ENCODE data around the gene CFL1. TPM values are rescaled to one million over a fixed set of nuclear protein-coding genes. Genes with fewer than 3 reads are reported as not detected.

Gene CFL1
- total RNA-seq, 1 donor from 2014 or later = 353 TPM

Other genes starting within 250 kb of the CFL1 start
- 12.0 TPM for gene MAP3K11, start 244.0 kb downstream of the CFL1 start, total RNA-seq (ENCODE audit: insufficient read depth, low replicate concordance)
- 7.2 TPM for gene PCNX3, start 242.4 kb downstream of the CFL1 start, total RNA-seq (ENCODE audit: insufficient read depth, low replicate concordance)
- gene SIPA1, start 220.1 kb downstream of the CFL1 start, total RNA-seq (ENCODE audit: insufficient read depth, low replicate concordance) = 23.8 TPM
- 7.7 TPM for gene RELA, start 195.3 kb downstream of the CFL1 start, total RNA-seq (ENCODE audit: insufficient read depth, low replicate concordance)
- gene KAT5, start 145.9 kb downstream of the CFL1 start, total RNA-seq (ENCODE audit: insufficient read depth, low replicate concordance) = 51.8 TPM
- 50.3 TPM for gene RNASEH2C, start 137.4 kb downstream of the CFL1 start, total RNA-seq (ENCODE audit: insufficient read depth, low replicate concordance)
- gene AP5B1, start 77.2 kb downstream of the CFL1 start, total RNA-seq (ENCODE audit: insufficient read depth, low replicate concordance) = 9.6 TPM
- gene OVOL1, start 71.1 kb downstream of the CFL1 start, total RNA-seq (ENCODE audit: insufficient read depth, low replicate concordance) = 1.4 TPM
- gene SNX32, start 24.2 kb downstream of the CFL1 start, total RNA-seq (ENCODE audit: insufficient read depth, low replicate concordance) = 1.9 TPM
- gene MUS81, start 2.3 kb upstream of the CFL1 start, total RNA-seq (ENCODE audit: insufficient read depth, low replicate concordance) = 38.3 TPM
- gene EFEMP2, start 14.6 kb upstream of the CFL1 start, total RNA-seq (ENCODE audit: insufficient read depth, low replicate concordance) = 85.5 TPM
- not detected for gene CTSW, start 21.7 kb upstream of the CFL1 start, total RNA-seq (ENCODE audit: insufficient read depth, low replicate concordance)
- 103 TPM for gene FIBP, start 30.3 kb upstream of the CFL1 start, total RNA-seq (ENCODE audit: insufficient read depth, low replicate concordance)
- gene CCDC85B, start 32.5 kb upstream of the CFL1 start, total RNA-seq (ENCODE audit: insufficient read depth, low replicate concordance) = 8.4 TPM
- not detected for gene FOSL1, start 42.2 kb upstream of the CFL1 start, total RNA-seq (ENCODE audit: insufficient read depth, low replicate concordance)
- 15.9 TPM for gene C11orf68, start 60.9 kb upstream of the CFL1 start, total RNA-seq (ENCODE audit: insufficient read depth, low replicate concordance)
- gene DRAP1, start 61.2 kb upstream of the CFL1 start, total RNA-seq (ENCODE audit: insufficient read depth, low replicate concordance) = 69.6 TPM
- gene TSGA10IP, start 87.3 kb upstream of the CFL1 start, total RNA-seq (ENCODE audit: insufficient read depth, low replicate concordance) = not detected
- gene SART1, start 103.6 kb upstream of the CFL1 start, total RNA-seq (ENCODE audit: insufficient read depth, low replicate concordance) = 38.0 TPM
- 16.1 TPM for gene EIF1AD, start 144.0 kb upstream of the CFL1 start, total RNA-seq (ENCODE audit: insufficient read depth, low replicate concordance)
- gene BANF1, start 144.3 kb upstream of the CFL1 start, total RNA-seq (ENCODE audit: insufficient read depth, low replicate concordance) = 31.3 TPM
- 4.6 TPM for gene CST6, start 153.8 kb upstream of the CFL1 start, total RNA-seq (ENCODE audit: insufficient read depth, low replicate concordance)
- 0.48 TPM for gene CATSPER1, start 168.3 kb upstream of the CFL1 start, total RNA-seq (ENCODE audit: insufficient read depth, low replicate concordance)
- gene GAL3ST3, start 191.0 kb upstream of the CFL1 start, total RNA-seq (ENCODE audit: insufficient read depth, low replicate concordance) = 2.9 TPM
- gene SF3B2, start 194.2 kb upstream of the CFL1 start, total RNA-seq (ENCODE audit: insufficient read depth, low replicate concordance) = 86.2 TPM
- gene PACS1, start 212.1 kb upstream of the CFL1 start, total RNA-seq (ENCODE audit: insufficient read depth, low replicate concordance) = 42.6 TPM

All from umbilical cord (tissue), 1 donor.